Activated T-cell treated with anti-CD3 and anti-CD28 coated beads, Interleukin-2, amount 50 U/mL, for 1 hour (primary cell): ENCODE results near the gene EVC.
"Not testable (repeated sequence)": the region's sequence is repeated elsewhere in the genome, so short reads cannot be mapped to it uniquely, and the experiment has no call there.

Experiments used
- DNase-seq: peaks from one replicate; pipeline ENCODE4 v3.0.0-alpha.2; 2020

Gene EVC

GRCh38 chr4:5791654-5792053 lies 80.7 kb downstream of the EVC start:
- no peak for DNase-seq

- no peak for DNase-seq
Observed at GRCh38 chr4:5793514-5793913, 82.5 kb downstream of the EVC start.

- no peak for DNase-seq
Observed at GRCh38 chr4:5795580-5795979, 84.6 kb downstream of the EVC start.

GRCh38 chr4:5796976-5797375 lies 86.0 kb downstream of the EVC start:
- DNase-seq = no peak

- no peak for DNase-seq
Observed at GRCh38 chr4:5797866-5798265, 86.9 kb downstream of the EVC start.

- no peak for DNase-seq
Observed at GRCh38 chr4:5798462-5798861, 87.5 kb downstream of the EVC start.

- DNase-seq = no peak
Observed at GRCh38 chr4:5798946-5799345, 87.9 kb downstream of the EVC start.

- no peak for DNase-seq
Observed at GRCh38 chr4:5799406-5799805, 88.4 kb downstream of the EVC start.

GRCh38 chr4:5800496-5800895 lies 89.5 kb downstream of the EVC start:
- DNase-seq = no peak

GRCh38 chr4:5801696-5802095 lies 90.7 kb downstream of the EVC start:
- no peak for DNase-seq

- no peak for DNase-seq
Observed at GRCh38 chr4:5802565-5802964, 91.6 kb downstream of the EVC start.

- no peak for DNase-seq
Observed at GRCh38 chr4:5804656-5805055, 93.7 kb downstream of the EVC start.

GRCh38 chr4:5805270-5805669 lies 94.3 kb downstream of the EVC start:
- DNase-seq = no peak

- DNase-seq = no peak
Observed at GRCh38 chr4:5808081-5808741, 97.2 kb downstream of the EVC start.

- no peak for DNase-seq
Observed at GRCh38 chr4:5809216-5809776, 98.3 kb downstream of the EVC start.

- DNase-seq = no peak
Observed at GRCh38 chr4:5810151-5810550, 99.2 kb downstream of the EVC start.

- DNase-seq = no peak
Observed at GRCh38 chr4:5810770-5811430, 99.9 kb downstream of the EVC start.

- not testable (repeated sequence) for DNase-seq
Observed at GRCh38 chr4:5812057-5812456, 101.1 kb downstream of the EVC start.

- DNase-seq = no peak
Observed at GRCh38 chr4:5812506-5813229, 101.7 kb downstream of the EVC start.

GRCh38 chr4:5813882-5814255 lies 102.9 kb downstream of the EVC start:
- DNase-seq = no peak

- DNase-seq = no peak
Observed at GRCh38 chr4:5814421-5814820, 103.4 kb downstream of the EVC start.

GRCh38 chr4:5815641-5816040 lies 104.6 kb downstream of the EVC start:
- no peak for DNase-seq

GRCh38 chr4:5816101-5816500 lies 105.1 kb downstream of the EVC start:
- no peak for DNase-seq

GRCh38 chr4:5816851-5817375 lies 105.9 kb downstream of the EVC start:
- DNase-seq = no peak
